Astrocyte (in vitro differentiated cells and primary cell): ENCODE results near the gene MBD5.

Source experiments
- EZH2 ChIP-seq: IDR thresholded peaks from 2 replicates; pipeline ENCODE4 v1.6.1; 2012; ENCODE audit warnings: mild to moderate bottlenecking, low read length, inconsistent platforms; ENCODE audit not compliant: insufficient read depth
- TF ChIP-seq, protein P1 (sequence below): IDR thresholded peaks from 2 replicates; pipeline ENCODE4 v1.5.1; 2011; ENCODE audit warnings: low read depth, mild to moderate bottlenecking, inconsistent platforms, low read length, moderate library complexity; ENCODE audit not compliant: insufficient read depth

GRCh38 chr2:148501545-148501944 lies 480.7 kb downstream of the MBD5 start:
- TF ChIP-seq, protein P1, sequence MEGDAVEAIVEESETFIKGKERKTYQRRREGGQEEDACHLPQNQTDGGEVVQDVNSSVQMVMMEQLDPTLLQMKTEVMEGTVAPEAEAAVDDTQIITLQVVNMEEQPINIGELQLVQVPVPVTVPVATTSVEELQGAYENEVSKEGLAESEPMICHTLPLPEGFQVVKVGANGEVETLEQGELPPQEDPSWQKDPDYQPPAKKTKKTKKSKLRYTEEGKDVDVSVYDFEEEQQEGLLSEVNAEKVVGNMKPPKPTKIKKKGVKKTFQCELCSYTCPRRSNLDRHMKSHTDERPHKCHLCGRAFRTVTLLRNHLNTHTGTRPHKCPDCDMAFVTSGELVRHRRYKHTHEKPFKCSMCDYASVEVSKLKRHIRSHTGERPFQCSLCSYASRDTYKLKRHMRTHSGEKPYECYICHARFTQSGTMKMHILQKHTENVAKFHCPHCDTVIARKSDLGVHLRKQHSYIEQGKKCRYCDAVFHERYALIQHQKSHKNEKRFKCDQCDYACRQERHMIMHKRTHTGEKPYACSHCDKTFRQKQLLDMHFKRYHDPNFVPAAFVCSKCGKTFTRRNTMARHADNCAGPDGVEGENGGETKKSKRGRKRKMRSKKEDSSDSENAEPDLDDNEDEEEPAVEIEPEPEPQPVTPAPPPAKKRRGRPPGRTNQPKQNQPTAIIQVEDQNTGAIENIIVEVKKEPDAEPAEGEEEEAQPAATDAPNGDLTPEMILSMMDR, result no peak
- no peak for TF ChIP-seq EZH2
